Astrocyte of the cerebellum (primary cell): ENCODE measurements around the gene PHF20.

Experiments used
- DNase-seq: peaks from one replicate; pipeline ENCODE4 v3.0.0-alpha.2; 2011; ENCODE audit warnings: low read depth
- H3K4me3 ChIP-seq: 2 replicates; pipeline ENCODE4 v1.5.1; 2011; ENCODE audit warnings: mild to moderate bottlenecking, low read depth, low read length, moderate library complexity
- CTCF ChIP-seq: IDR thresholded peaks from 2 replicates; pipeline ENCODE4 v1.5.1; 2012; ENCODE audit warnings: low read length, low read depth, moderate library complexity, mild to moderate bottlenecking; ENCODE audit errors: missing control alignments
- in situ Hi-C: cut with HindIII; loops from 2 replicates; pipeline ENCODE4 v1.10.0; 2017; ENCODE audit warnings: low sequenced_read_pairs

The PHF20 gene

GRCh38 chr20:35729836-35730582 is 41.8 kb upstream of the PHF20 start:
- H3K4me3 ChIP-seq: no peak overlapping the region
- in situ Hi-C loops: loop anchor here (10.0 kb wide), 1 partner anchor 255 kb away; no protein-coding TSS in a partner anchor
- no peak for TF ChIP-seq CTCF

GRCh38 chr20:35730583-35731468 is 41.0 kb upstream of the PHF20 start:
- DNase-seq: no peak
- in situ Hi-C loops: loop anchor here (10.0 kb wide), 1 partner anchor 256 kb away; no protein-coding TSS in a partner anchor
- H3K4me3 ChIP-seq: no peak overlapping the region
- no peak for TF ChIP-seq CTCF

More at GRCh38 chr20:35729836-35730582, 41.8 kb upstream of the PHF20 start:
- DNase-seq: no peak

GRCh38 chr20:35731469-35731788 is 40.4 kb upstream of the PHF20 start:
- no peak for TF ChIP-seq CTCF
- in situ Hi-C loops: loop anchor here (10.0 kb wide), 1 partner anchor 257 kb away; no protein-coding TSS in a partner anchor
- H3K4me3 ChIP-seq: no peak overlapping the region
- no peak for DNase-seq

- DNase-seq: no peak
- H3K4me3 ChIP-seq: no peak overlapping the region
- TF ChIP-seq CTCF: no peak
- in situ Hi-C loops: loop anchor here (10.0 kb wide), 1 partner anchor 257 kb away; no protein-coding TSS in a partner anchor
Measured at GRCh38 chr20:35731862-35732643, 39.8 kb upstream of the PHF20 start.

- no peak for TF ChIP-seq CTCF
- no peak overlapping the region for H3K4me3 ChIP-seq
- in situ Hi-C loops: loop anchor here (10.0 kb wide), 1 partner anchor 258 kb away; no protein-coding TSS in a partner anchor
- DNase-seq: no peak
Measured at GRCh38 chr20:35732644-35732982, 39.2 kb upstream of the PHF20 start.

GRCh38 chr20:35734374-35734773 is 37.4 kb upstream of the PHF20 start:
- TF ChIP-seq CTCF: no peak
- in situ Hi-C loops: loop anchor here (10.0 kb wide), 1 partner anchor 260 kb away; no protein-coding TSS in a partner anchor
- no peak overlapping the region for H3K4me3 ChIP-seq
- DNase-seq: no peak
